Right renal cortex interstitium (tissue), 3 donors: Measurements from ENCODE around the gene AMHR2. TPM values are rescaled to one million over a fixed set of nuclear protein-coding genes. Genes with fewer than 3 reads are reported as not detected.
A peak's percentile ranks its signal among the peaks of the same experiment; 100 is the strongest.
"Not testable (repeated sequence)": the region's sequence is repeated elsewhere in the genome, so short reads cannot be mapped to it uniquely, and the experiment has no call there.

Experiments used
- DNase-seq, 3 donors: peaks; one replicate each; pipeline ENCODE4 v3.0.0-alpha.2; 2013; ENCODE audit warnings: low read depth in 3 of 3, low spot score in 2 of 3
- polyA plus RNA-seq, 3 donors: library from polyadenylated mRNA; unstranded; fragments of 120-200 nt; gene quantifications; one replicate each; pipeline ENCODE4 v1.2.1, GENCODE V29; 2013; ENCODE audit not compliant: insufficient read length in 3 of 3

Gene AMHR2
- polyA plus RNA-seq, 3 donors, result 0.13 to 0.39 (median 0.22) TPM

DNA sequence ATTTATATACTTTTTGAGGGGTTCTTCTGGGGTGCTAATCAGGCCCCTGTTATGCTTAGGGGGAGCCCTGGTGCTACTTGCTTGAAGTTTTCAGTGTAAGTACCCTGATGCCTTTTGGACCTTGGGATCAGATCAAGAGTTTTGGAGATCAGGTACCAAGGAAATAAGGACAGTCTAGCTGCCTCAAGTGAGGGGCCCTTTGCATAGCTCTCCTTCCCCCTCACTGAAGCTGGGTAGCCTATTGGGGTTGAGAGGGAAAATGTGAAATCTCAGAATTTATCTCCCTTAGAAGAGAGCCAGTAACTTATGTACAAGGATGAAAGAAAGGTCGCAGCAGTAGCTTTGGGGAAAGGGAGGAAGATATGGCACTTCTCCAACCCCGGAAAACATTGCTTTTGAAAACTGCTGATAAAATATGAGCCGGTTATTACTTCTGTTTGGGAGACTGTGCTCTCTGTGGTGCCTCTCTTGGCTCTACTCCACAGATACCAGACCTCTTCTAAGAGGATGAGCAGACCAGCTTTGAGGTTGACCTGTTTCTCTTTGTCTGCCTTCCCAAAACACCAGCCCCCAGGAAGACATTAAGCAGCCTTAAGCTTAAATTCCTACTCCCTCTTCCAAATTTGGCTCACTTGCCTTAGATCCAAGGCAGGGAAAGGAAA, 8.8 kb upstream of the AMHR2 start:
- DNase-seq, result no peak

DNA sequence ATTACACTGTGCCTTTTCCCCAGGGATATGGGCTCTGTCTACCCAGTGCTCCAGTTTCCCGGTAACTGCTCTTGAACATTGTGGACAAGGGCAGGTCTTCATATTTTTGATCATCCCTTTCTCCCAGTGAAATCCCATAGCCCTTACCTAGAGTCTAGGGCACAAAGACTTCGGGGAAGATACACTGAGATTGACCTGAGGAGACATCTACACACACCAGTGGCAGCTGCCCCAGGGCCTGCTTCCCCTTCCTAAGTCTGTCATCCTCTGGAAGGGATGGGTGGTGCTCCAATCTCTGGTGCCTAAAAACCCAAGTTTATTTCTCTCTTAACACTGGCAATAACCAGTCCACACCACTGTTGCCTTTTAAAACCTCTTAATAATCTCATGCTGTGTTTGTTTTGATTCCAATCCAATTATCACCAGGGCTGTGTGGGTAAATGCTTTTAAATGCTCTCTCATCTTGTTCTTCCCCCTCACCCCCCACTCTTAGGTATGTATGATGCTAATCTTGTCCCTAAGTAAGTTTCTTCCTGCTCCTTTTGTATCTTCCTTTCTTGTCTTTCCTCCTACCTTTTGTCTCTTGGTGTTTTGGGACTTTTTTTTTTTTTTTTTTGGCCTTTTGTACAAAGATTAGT, 7.8 kb upstream of the AMHR2 start:
- not testable (repeated sequence) for DNase-seq

DNA sequence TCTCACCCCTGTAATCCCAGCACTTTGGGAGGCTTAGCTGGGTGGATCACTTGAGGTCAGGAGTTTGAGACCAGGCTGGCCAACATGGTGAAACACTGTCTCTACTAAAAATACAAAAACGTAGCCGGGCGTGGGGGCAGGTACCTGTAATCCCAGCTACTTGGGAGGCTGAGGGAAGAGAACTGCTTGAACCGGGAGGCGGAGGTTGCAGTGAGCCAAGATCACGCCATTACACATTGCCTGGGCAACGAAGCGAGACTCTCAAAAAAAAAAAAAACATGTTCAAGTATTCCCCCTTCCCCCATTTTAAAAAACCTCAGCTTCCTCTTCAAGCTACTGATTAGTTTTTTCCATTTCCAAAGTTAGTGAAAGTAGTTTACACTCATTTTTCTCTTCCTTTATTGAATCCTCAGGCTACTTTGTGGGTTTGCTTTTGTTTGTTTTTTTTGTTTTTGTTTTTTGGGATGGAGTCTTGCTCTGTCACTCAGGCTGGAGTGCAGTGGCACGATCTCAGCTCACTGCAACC, 6.3 kb upstream of the AMHR2 start:
- DNase-seq, result not testable (repeated sequence)

DNA sequence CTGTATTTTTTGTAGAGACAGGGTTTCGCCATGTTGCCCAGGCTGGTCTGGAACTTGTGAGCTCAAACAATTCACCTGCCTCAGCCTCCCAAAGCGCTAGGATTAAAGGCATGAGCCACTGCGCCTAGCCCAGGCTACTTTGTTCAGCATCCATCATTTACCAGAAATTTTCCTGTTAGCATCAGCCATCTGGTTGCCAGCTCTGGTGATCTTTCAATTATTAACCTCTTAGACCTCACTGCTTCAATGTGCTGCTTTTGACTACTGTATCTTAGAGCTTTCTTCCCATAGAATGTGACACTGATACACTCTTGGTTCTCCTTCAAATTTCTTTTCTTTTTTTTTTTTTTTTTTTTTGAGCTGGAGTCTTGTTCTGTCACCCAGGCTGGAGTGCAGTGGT, 5.4 kb upstream of the AMHR2 start:
- DNase-seq, result no peak

DNA sequence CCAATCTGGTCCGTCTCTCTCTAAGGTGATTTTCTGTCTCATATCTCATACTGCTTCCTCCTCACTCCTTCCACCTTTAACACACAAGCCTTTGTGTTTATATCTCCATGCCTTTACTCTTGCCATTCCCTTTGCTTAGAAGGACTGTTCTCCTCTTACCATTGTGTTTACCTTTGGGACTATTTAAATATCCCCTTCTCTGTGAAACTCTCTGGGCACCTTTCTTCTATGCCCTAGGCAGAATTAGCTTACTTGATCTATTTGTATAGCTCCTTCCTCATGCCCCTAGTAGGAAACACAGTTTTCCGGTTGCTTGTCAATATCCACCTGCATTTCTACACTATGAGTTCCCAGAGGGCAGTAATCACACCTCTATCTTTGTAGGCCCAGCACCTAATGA, 3.9 kb upstream of the AMHR2 start:
- DNase-seq, result no peak

DNA sequence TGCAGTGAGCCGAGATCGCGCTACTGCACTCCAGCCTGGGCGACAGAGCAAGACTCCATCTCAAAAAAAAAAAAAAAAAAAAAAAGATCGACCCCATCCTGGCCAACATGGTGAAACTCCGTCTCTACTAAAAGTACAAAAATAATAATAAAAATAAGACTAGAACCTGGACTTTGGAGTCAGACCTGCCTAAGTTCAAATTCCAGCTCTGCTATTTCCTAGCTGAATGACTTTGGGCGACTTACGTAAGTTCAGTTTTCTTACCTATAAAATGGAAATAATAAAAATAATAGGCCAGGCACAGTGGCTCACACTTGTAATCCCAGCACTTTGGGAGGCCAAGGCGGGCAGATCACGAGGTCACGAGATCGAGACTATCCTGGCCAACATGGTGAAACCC, 1.4 kb upstream of the AMHR2 start:
- not testable (repeated sequence) for DNase-seq

DNA sequence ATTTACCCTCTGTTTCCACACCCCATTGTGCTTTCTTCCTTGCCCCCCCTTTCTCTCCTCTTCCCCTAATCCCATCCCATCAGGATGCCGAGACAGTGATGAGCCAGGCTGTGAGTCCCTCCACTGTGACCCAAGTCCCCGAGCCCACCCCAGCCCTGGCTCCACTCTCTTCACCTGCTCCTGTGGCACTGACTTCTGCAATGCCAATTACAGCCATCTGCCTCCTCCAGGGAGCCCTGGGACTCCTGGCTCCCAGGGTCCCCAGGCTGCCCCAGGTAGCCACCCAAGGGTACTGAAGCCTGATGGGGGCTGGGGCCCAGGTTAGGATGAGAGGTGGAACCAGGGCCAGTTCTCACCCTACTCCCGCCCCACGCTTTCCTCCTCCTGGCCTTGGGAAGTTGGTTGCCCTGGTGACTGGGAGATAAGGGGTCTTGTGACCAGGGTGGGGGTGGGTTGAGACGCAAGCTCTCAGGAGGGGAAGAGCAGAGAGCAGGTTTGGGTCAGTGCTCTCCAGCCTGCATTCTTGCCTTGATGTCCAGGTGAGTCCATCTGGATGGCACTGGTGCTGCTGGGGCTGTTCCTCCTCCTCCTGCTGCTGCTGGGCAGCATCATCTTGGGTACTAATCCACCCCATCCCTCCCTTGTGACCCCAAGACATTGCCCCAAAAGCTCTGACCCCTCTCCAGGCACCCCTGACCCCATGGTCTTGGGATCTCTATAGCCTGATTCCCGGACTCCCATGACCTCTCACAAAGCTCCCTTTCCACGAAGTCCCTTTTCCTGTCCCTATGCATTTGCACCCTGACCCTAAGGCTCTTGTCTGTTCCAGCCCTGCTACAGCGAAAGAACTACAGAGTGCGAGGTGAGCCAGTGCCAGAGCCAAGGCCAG, 1.2 kb downstream of the AMHR2 start:
- DNase-seq, result no peak

DNA sequence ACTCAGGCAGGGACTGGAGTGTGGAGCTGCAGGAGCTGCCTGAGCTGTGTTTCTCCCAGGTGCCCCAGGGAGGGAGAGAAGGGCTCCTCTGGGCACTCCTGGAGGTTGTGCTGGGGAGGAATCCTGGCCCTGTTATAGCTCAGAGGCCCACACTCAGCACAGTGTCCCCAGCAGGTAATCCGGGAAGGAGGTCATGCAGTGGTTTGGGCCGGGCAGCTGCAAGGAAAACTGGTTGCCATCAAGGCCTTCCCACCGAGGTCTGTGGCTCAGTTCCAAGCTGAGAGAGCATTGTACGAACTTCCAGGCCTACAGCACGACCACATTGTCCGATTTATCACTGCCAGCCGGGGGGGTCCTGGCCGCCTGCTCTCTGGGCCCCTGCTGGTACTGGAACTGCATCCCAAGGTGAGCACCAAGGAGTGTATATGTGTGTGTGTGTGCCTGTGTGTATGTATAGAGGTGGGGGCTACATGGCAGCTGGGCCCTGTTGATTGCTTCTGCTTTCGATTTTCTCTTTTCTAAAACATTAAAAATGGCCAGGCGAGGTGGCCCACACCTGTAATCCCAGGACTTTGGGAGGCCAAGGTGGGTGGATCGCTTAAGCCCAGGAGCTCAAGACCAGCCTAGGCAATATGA, 2.0 kb downstream of the AMHR2 start:
- no peak for DNase-seq

DNA sequence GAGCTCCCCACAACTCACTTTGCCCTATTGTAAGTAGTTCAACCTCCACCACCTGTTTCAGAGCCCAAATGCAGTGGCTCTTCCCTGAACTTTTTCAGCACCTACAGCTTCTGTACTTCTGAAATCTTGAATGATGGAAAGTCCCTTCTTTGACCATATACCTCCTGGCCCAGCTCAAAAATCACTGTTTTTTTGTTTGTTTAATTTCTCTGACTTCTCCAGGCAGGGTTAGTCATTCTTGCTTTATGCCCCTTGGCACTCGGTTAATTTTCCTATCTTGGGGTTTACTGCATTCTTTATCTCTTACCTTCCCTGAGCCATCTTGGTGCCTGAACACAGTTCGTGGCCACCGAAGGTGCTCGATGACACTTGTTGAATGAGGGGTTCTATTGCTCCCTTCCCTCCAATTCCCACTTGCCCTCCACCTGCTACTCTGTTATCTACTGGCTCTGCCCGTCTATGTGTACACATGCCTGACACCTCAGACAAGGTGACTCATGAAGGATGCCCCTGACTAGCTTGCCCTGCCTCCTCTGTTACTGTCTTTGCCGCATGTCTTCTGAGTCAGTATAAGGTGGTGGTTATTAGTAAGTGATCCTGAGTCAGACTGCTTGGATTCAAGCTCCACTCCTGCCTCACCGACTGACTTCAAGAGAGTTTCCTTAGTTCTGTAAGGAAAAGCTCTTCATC, 4.4 kb downstream of the AMHR2 start:
- DNase-seq, result no peak

DNA sequence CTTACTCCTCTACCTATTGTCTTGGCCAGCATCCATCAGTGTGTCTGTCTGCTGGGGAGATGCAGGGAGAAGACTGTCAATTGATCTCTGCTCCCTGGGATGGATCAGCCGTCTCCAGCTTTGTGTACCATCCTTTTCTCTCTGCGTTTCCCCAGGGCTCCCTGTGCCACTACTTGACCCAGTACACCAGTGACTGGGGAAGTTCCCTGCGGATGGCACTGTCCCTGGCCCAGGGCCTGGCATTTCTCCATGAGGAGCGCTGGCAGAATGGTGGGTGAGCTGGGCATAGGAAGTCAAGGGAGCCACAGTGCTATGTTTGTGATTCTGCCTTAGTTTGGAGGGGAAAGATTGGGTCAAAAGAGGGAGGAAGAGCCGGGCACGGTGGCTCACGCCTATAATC, 5.1 kb downstream of the AMHR2 start:
- DNase-seq, result no peak

DNA sequence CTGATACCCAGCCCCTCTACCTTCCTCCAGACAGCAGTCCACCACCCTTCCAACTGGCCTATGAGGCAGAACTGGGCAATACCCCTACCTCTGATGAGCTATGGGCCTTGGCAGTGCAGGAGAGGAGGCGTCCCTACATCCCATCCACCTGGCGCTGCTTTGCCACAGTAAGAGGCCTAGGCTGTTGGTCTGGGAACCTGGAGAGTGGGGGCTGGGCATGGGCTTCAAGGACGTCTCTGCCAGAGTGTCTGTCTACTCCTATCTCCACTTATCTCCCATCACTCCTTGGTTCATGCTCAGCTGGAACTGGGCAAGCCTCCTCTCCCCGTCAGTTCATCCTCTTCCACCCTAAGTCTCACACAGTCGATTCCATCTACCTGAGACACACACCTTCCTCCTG, 6.5 kb downstream of the AMHR2 start:
- DNase-seq, result no peak

DNA sequence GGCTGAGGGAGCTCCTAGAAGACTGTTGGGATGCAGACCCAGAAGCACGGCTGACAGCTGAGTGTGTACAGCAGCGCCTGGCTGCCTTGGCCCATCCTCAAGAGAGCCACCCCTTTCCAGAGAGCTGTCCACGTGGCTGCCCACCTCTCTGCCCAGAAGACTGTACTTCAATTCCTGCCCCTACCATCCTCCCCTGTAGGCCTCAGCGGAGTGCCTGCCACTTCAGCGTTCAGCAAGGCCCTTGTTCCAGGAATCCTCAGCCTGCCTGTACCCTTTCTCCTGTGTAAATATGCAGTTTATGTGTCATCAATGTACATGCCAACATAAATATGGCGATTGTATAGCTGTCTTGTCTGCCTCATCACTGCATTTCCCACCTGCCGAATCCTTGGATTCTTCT, 7.5 kb downstream of the AMHR2 start:
- DNase-seq, result no peak

DNA sequence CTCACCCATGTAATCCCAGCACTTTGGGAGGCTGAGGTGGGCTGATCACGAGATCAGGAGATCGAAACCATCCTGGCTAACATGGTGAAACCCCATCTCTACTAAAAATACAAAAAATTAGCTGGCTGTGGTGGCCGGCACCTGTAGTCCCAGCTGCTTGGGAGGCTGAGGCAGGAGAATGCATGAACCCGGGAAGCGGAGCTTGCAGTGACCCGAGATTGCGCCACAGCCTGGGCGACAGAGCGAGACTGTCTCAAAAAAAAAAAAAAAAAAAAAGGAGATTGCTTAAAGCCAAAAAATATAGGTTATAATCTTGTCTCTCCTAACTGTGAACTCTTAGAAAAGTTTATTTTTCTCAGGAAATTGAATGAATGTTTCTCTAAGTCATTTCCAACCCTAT, 11.7 kb downstream of the AMHR2 start:
- not testable (repeated sequence) for DNase-seq

DNA sequence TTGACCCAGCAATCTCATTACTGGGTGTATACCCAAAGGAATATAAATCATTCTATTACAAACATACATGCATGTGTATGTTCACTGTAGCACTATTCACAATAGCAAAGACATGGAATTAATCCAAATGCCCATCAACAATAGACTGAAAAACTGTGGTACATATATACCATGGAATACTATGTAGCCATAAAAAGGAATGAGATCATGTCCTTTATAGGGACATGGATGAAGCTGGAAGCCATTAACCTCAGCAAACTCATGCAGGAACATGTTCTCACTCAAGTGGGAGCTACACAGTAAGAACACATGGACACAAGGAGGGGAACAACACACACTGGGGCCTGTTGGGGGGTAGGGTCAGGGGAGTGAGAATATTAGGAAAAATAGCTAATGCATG, 15.9 kb downstream of the AMHR2 start:
- not testable (repeated sequence) for DNase-seq

DNA sequence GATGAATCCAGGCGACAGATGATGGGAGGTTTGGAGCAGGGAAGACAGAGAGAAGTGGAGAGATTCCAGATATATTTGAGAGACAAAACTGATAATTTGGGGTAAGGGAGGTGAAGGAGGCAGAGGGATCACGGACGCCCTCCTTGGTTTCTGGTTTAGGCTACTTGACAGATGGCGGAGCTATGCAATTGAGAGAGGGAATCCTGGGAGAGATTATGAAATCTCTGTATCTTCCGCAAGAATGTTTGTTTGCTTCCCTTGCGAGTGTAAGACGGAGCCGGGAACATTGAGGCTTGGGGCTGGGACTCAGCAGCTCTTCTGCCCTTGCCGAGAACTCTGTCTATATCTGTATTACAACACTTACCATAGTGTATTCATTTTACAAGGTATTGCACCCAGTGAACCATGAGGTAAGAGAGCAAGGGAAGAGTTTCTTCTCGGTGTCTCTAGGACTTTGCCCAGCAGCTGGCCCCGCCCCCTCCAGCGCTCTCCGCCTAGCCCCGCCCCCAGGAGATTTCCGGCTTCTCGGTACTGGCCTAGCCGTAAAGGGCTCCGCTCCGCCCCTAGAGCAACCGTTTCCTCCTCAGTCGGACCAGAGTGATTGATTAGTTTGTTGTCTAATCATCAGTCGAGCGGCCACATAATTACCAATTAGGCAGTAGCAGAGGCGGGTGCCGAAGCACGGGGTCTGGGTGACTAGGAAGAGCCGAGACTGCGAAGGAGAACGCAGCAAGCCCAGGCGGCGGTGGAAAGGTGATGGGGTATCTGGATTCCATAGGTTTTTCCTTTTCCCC, 17.6 kb downstream of the AMHR2 start, which contains the start of gene PRR13:
Gene PRR13 (plus strand): TSS at position 695 of the 794 bp plus-strand sequence. CDS start 981 bp downstream, outside the sequence.
- DNase-seq, result peak; percentile 93 to 98 (median 94)

DNA sequence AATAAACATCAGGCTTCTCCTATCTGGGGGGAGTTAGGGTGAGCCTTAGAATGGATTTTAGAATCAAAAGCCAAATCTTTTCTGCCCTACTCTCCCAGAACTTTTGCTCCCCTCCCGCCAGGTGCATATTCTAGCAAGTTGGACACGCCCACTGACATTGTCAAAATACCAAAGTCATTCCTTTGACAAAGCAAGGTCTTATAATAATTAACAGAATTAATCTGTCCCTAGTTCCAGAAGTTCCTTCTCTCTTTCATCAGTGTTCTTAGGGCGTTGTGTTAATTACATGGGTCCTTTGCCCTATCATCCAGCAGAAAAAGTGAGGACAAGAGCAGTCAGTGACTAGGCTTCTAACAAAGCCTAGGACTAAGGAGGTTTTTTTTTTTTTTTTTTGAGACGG, 20.3 kb downstream of the AMHR2 start:
- DNase-seq, result no peak

DNA sequence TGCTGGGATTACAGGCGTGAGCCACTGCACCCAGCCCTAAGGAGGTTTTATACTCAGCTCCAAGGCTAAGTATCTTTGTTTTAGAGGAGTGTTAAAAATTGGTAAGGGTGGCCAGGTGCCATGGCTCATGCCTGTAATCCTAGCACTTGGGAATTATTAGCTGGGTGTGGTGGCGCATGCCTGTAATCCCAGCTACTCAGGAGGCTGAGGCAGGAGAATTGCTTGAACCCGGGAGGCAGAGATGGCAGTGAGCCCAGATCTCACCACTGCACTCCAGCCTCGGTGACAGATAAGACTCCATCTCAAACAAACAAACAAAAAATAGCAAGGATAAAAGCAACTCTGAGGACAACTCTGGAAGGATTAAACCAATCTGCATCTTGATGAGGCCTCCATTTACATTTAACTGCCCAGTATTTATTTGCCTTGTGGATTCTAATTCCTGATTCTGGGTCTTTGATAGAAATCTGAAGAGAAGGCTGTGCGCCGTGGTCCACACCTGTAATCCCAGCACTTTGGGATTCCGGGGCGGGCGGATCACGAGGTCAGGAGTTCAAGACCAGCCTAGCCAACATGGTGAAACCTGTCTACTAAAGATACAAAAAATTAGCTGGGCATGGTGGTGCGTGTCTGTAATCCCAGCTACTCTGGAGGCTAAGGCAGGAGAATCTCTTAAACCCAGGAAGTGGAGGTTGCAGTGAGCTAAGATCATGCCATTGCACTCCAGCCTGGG, 21.1 kb downstream of the AMHR2 start:
- DNase-seq, result not testable (repeated sequence)

DNA sequence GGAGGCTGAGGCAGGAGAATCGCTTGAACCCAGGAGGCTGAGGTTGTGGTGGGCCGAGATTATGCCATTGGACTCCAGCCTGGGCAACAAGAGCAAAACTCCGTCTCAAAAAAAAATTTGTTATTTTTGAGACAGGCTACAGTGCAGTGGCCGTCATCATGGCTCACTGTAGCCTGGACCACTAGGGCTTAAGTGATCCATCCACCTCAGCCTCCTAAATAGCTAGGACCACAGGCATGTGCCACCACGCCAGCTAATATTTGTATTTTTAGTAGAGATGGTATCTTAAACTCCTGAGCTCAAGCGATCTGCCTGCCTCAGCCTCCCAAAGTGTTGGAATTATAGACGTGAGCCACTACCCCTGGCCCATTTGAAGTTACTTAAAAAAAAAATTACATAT, 27.3 kb downstream of the AMHR2 start:
- DNase-seq, result no peak
